Thoracic aorta (tissue), 2 donors: ENCODE measurements around the gene LRRC70. TPM values are rescaled to one million over a fixed set of nuclear protein-coding genes. Genes with fewer than 3 reads are reported as not detected.

Experiments
- ATAC-seq: fragments of 150-250 bp; one replicate; pipeline ENCODE4 v1.8.0; 2017; ENCODE audit warnings: low read depth; ENCODE audit not compliant: insufficient number of reproducible peaks, low FRiP score
- DNase-seq: peaks from one replicate; pipeline ENCODE4 v3.0.0-alpha.2; 2020; ENCODE audit warnings: low spot score
- H3K27ac ChIP-seq, 2 donors: fragments of 200-600 bp; sonication (generic); 1 replicate in 1 of 2; 2 replicates in 1 of 2; pipeline ENCODE4 v1.5.1; 2016; ENCODE audit warnings: mild to moderate bottlenecking in 2 of 2, moderate library complexity in 2 of 2
- H3K27me3 ChIP-seq: fragments of 200-600 bp; sonication (generic); replicated peaks from 2 replicates; pipeline ENCODE4 v1.6.0; 2016; ENCODE audit warnings: mild to moderate bottlenecking; ENCODE audit not compliant: insufficient read depth
- H3K36me3 ChIP-seq: fragments of 200-600 bp; sonication (generic); one replicate; pipeline ENCODE4 v1.5.1; 2016
- H3K4me1 ChIP-seq, 2 donors: fragments of 200-600 bp; sonication (generic); 1 replicate in 1 of 2; 2 replicates in 1 of 2; pipeline versions ENCODE4 v1.5.1 to v1.6.0; 2016; ENCODE audit warnings: low read depth in 2 of 2, mild to moderate bottlenecking in 1 of 2; ENCODE audit not compliant: control insufficient read depth in 1 of 2
- H3K4me3 ChIP-seq: fragments of 200-600 bp; sonication (generic); 2 replicates; pipeline ENCODE4 v1.5.1; 2016; ENCODE audit warnings: mild to moderate bottlenecking
- H3K9me3 ChIP-seq: fragments of 200-600 bp; sonication (generic); 2 replicates; pipeline ENCODE4 v1.5.1; 2016
- CTCF ChIP-seq: fragments of 200-600 bp; sonication (generic); IDR thresholded peaks from one replicate; pipeline ENCODE4 v1.5.1; 2019; ENCODE audit warnings: antibody characterized with exemption
- total RNA-seq, 2 donors: library from RNA; depleted of rRNA; stranded (reverse); fragments of >200 nt; gene quantifications; one replicate each; pipeline versions ENCODE4 v1.1.0 to v1.2.3, GENCODE V29; 2016

Gene LRRC70
- total RNA-seq, 2 donors from 2014 or later, result 3.6 to 4.2 TPM

GRCh38 chr5:62594364-62594984 lies 15.9 kb downstream of the LRRC70 start:
- no peak overlapping the region for H3K27ac ChIP-seq
- H3K27me3 ChIP-seq, result no peaks in the 10 kb centered on the region
- H3K9me3 ChIP-seq, result no peaks in the 10 kb centered on the region
- TF ChIP-seq CTCF, result no peak
- H3K4me3 ChIP-seq, result no peak overlapping the region
- ATAC-seq (no peak), DNase-seq (no peak)
- no peaks in the 10 kb centered on the region for H3K4me1 ChIP-seq
- H3K36me3 ChIP-seq, result no peaks in the 10 kb centered on the region

- Histone ChIP-seq H3K9me3 (no peaks in the 10 kb centered on the region), H3K4me1 (no peaks in the 10 kb centered on the region), H3K27me3 (no peaks in the 10 kb centered on the region), H3K27ac (no peak overlapping the region), H3K36me3 (no peaks in the 10 kb centered on the region), H3K4me3 (no peak overlapping the region)
- DNase-seq, result no peak
- TF ChIP-seq CTCF, result no peak
- no peak for ATAC-seq
These were observed 17.5 kb downstream of the LRRC70 start for GRCh38 chr5:62596096-62596495.

- no peaks in the 10 kb centered on the region for H3K27me3 ChIP-seq
- DNase-seq (no peak), ATAC-seq (no peak)
- no peak for TF ChIP-seq CTCF
- no peak overlapping the region for H3K27ac ChIP-seq
- no peaks in the 10 kb centered on the region for H3K4me1 ChIP-seq
- H3K36me3 ChIP-seq, result no peaks in the 10 kb centered on the region
- no peaks in the 10 kb centered on the region for H3K9me3 ChIP-seq
- H3K4me3 ChIP-seq, result no peak overlapping the region
These were observed 18.1 kb downstream of the LRRC70 start for GRCh38 chr5:62596691-62597090.

GRCh38 chr5:62597314-62597713 lies 18.7 kb downstream of the LRRC70 start:
- Histone ChIP-seq H3K27me3 (no peaks in the 10 kb centered on the region), H3K4me3 (no peak overlapping the region), H3K9me3 (no peaks in the 10 kb centered on the region), H3K4me1 (no peaks in the 10 kb centered on the region), H3K36me3 (no peaks in the 10 kb centered on the region), H3K27ac (no peak overlapping the region)
- TF ChIP-seq CTCF, result no peak
- DNase-seq, result no peak
- ATAC-seq, result no peak

GRCh38 chr5:62600560-62601252 lies 22.1 kb downstream of the LRRC70 start:
- ATAC-seq, result no peak
- no peaks in the 10 kb centered on the region for H3K36me3 ChIP-seq

More at GRCh38 chr5:62600560-62601252, 22.1 kb downstream of the LRRC70 start:
- Histone ChIP-seq H3K27me3 (no peaks in the 10 kb centered on the region), H3K4me1 (no peaks in the 10 kb centered on the region), H3K4me3 (no peak overlapping the region), H3K9me3 (no peaks in the 10 kb centered on the region), H3K27ac (no peak overlapping the region)
- no peak for DNase-seq
- no peak for TF ChIP-seq CTCF
